Measurements from ENCODE around the gene FZD2.

FZD2 gene

DNA sequence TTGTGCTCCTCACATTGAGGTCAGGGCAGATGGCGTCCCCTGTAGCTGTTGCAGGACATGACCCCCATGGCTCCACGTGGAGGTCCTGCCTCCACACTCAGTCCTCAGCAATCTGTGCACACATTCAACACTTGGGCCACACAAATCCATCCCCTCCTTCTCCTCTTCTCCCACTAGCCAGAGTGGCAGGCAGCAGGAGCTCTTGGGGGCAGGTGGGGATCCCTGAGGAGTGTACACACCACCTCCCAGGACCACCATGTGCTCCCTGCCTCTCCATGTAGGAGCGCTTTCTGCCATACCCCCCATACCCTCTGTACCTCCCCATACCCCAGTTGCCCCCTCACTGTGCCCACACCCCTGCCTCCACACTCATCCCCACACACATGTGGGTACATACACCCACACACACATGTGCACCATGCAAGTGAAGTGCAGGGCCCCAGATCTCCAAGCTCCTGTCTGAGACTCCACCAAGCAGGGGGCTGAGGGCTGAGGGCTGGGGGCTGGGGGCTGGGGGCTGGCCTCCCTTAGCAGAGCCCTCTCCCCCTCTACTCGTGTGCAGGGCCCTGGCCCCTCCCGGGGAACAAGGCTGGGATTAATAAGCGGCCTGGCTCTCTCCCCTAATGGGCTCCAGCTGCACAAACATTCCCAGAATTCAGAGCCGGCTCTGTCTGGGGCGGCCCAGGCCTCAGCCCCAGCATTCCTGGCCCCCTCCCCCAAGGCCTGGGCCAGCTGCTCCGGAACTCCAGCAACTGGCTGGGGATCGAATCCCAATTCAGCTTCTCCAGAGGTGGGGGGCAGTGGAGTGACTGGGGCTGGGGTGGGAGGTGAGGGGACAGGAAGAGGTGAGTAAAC is 50.8 kb downstream of the FZD2 start:
- no peak for DNase-seq (ENCODE audit: low spot score)
- in situ Hi-C loops (cut with MboI; ENCODE audit: low sequenced_read_pairs, unreplicated experiment) = no loop called here
- TF ChIP-seq, protein P1, sequence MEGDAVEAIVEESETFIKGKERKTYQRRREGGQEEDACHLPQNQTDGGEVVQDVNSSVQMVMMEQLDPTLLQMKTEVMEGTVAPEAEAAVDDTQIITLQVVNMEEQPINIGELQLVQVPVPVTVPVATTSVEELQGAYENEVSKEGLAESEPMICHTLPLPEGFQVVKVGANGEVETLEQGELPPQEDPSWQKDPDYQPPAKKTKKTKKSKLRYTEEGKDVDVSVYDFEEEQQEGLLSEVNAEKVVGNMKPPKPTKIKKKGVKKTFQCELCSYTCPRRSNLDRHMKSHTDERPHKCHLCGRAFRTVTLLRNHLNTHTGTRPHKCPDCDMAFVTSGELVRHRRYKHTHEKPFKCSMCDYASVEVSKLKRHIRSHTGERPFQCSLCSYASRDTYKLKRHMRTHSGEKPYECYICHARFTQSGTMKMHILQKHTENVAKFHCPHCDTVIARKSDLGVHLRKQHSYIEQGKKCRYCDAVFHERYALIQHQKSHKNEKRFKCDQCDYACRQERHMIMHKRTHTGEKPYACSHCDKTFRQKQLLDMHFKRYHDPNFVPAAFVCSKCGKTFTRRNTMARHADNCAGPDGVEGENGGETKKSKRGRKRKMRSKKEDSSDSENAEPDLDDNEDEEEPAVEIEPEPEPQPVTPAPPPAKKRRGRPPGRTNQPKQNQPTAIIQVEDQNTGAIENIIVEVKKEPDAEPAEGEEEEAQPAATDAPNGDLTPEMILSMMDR (IDR thresholded peaks at IDR 0.05; ENCODE audit: borderline replicate concordance, control extremely low read depth, extremely low read depth, insufficient read depth, missing control alignments) = no peak

DNA sequence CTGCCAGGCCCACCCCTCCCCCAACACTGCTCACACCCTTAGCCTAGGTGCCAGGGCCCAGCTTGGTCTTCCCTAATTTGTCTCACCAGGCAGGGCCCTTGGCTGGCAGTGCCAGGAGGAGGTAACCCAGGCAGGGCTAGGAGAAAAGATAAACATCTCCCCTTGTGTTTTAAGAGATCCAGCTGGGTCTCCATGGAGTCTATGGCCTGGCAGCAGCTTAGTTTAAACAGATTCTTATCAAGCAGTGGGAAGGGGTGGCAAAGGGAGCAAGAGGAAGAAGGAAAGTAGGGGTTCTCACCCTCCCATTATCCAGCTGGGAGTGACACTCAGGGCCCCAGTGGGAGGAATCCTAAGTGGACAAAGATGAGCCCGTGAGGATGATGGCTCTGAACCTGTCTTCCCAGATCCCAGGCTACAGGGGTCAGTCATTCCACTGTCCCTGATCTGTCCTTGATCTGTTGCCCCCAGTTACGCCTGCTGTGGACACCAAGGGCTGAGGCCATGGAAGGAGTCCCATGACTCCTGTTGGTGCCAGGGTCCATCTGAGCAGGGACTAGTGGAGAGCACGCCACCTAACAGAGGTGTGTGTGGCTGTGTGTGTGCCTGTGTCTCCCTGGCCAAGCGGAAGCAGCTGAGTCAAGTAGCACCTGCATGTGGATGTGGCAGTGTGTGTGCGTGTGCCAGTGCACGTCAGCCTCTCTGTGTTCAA is 51.6 kb downstream of the FZD2 start:
- no peak for DNase-seq (ENCODE audit: low spot score)
- TF ChIP-seq, protein P1 (IDR thresholded peaks at IDR 0.05; ENCODE audit: borderline replicate concordance, control extremely low read depth, extremely low read depth, insufficient read depth, missing control alignments) = no peak
- in situ Hi-C loops (cut with MboI; ENCODE audit: low sequenced_read_pairs, unreplicated experiment) = no loop called here

DNA sequence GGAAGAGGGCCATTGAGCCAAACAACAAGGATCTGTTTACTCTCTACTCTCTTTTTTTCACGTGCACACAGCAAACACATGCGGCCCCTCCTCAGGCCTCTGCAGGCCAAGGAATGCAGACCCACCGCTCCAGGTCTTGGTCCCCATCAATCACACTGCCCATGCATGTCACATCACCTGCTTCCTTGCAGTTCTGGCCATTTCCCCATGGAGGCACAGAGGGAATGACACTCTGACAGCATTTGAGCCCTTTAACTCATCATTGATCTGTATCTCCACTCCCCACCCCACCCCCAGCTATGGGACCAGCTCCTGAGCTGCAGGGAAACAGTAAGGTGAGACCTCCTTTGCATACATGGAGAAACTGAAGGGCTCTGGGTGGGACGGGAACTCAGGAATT is 53.0 kb downstream of the FZD2 start:
- TF ChIP-seq, protein P1 (IDR thresholded peaks at IDR 0.05; ENCODE audit: borderline replicate concordance, control extremely low read depth, extremely low read depth, insufficient read depth, missing control alignments) = no peak
- in situ Hi-C loops (cut with MboI; ENCODE audit: low sequenced_read_pairs, unreplicated experiment) = no loop called here
- no peak for DNase-seq (ENCODE audit: low spot score)
